HG03520 (cell line): ENCODE results near the gene EDIL3.

ENCODE experiments used
- ATAC-seq: cut with Tn5 transposase; IDR thresholded peaks from one replicate; pipeline ENCODE4 v1.9.1; 2021; ENCODE audit warnings: mild to moderate bottlenecking, moderate library complexity; ENCODE audit not compliant: unreplicated experiment

Gene EDIL3

DNA sequence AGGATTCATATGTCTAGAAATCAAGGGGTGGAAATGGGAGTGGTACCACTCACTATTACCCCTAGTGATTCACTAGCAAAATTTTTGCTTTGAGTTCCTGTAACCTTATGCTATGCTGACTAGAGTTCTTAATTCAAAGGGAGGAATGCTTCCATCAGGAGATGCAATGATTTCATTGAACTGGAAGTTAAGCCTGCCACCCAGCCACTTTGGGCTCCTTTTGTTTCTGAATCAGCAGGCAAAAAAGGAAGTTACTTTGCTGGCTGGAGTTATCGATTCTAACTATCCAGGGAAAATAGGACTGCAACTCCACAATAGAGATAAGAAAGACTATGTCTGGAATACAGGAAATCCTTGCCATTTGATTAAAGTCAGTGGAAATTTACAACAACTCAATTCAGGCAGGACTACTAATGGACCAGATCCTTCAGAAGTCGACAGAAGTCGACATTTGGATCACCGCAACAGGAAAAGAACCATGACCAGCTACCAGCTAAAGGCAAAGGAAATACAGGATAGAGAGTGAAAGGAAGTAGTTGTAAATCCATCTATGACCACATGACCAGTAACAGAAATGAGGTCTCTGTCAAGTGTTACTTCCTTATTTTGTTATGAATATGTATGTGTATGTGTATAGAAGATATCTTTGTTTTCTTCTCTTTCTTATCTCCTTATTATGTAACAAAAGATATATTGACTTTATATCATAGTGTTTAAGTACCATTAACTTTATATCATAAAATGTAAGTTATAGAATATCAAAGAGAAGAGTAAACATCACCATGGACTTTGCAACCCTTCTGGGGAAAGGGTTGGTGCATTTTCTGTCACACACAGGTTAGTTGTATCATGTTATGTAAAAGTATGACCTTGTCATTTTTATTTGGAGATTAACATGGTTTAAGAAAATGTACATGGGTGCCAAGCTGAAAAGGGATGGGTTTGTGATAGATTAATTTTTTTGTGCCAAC, 465.3 kb downstream of the EDIL3 start:
- ATAC-seq = peak; percentile 87

DNA sequence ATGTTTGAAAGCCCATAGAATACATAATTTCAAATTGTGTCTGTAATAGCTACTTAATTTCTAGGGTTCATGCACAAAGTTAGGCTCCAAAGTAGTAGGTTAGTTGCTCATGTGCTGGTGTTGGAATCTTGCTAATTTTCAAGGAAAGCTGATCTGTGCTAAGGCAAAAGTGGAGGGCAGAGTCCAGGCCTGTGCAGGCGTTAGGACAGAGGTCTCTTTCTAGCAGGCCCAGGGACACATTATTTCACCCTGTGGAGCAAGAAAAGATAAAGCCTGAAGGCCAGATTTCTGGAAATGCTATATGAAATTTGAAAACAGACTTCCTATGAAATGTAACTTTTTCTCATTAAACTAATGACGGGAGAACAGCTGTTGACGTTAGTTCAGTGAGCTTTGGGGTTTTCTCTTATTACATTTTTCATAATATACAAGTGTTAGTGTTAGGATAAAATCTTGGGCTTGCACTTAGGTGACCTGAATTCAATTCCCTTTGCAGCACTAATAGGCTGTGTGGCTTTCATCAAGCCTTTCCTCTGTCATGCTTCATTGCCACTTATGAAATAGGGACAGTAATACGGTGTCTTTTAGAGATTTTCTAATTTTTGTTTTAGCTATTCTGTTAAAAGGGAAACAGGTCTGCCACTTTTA, 467.3 kb downstream of the EDIL3 start:
- ATAC-seq = no peak

DNA sequence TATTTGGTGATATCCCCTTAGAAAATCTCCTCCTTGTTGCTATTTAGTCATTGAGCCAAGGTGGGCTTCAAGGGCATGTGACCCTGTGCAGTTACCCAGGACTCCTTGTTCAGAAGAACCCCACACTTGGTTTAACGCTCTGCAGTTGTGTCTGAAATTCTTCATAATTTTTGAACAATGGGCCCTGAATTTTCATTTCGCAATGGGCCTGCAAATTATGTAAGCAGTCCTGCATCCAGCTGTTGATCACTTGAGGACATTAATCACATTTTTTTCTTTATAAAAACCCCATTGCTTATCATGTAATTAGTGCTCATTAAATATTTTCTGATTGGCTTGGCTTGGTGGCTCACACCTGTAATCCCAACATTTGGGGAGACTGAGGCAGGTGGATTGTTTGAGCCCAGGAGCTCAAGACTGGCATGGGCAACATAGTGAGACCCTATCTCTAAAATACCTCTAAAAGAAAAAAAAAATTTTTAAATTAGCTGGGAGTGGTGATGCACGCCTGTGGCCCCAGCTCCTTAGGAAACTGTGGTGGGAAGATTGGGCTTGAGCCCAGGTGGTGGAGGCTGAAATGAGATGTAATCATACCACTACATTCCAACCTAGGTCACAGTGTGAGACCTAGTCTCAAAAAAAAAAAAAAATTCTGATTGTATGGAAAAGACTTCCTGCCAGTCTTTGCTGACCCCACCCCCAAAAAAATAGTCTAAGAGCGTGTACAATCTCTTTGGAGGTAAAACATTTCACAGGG, 469.8 kb downstream of the EDIL3 start:
- ATAC-seq = no peak

DNA sequence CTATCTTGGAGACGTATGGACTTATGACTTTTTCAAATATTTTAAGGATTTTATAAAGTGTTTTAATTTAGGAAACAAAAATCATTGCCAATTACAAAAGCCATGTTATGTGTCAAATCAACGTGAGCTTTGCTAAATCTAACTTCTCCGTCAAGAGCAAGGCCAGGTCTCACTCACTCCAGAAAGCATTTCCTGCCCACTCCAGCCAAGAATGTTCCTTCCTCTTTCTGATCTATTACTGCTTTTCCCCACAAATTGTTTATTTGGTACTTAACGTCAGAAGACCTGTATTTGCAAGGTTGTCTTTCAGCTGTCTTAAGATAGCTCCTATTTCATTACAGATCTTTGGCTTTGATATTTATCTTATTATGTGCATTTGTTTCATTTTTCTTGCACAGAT, 470.5 kb downstream of the EDIL3 start:
- no peak for ATAC-seq

DNA sequence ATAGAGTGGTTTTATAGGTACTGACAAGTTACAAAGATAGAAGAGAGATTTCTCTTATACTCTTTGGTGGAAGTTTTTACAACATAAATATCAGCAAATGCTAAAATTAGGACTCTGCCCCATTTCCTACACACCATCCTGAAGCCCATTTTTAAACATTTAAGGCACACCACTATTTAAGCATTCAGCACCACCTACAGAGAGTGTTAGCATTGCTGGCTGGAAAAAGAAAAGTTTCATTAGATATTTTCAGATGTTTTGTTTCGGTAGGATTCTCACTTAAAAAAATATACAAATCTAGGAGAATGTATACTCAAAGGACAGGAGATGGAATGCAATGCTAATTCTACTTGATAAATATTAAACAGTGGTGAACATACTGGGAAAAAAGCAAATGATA, 471.1 kb downstream of the EDIL3 start:
- ATAC-seq = no peak

DNA sequence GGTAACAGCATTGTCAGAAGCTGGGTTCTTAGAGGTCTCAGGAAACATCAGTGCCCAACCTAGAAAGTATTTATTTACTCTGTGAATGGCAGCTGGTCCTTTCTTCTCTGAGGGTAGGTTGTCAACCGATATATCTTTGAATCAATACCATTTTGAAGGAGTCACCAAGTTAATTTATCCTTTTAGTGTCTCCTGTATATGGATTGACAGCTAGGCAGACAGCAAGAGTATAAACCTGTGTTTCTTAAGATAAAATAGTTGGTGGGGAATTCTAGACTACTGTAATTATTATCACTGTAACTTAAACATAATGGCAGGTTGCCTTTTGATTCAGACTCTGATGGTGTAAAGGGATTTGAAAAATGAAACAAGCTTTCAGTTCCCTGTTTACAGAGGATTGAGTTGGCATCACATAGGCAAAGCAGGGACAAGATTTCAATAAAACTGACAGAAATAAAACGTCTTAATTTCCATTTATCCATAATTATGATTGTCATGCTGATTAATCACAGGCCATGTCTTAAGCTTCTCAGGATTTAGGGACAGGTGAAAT, 473.2 kb downstream of the EDIL3 start:
- no peak for ATAC-seq

DNA sequence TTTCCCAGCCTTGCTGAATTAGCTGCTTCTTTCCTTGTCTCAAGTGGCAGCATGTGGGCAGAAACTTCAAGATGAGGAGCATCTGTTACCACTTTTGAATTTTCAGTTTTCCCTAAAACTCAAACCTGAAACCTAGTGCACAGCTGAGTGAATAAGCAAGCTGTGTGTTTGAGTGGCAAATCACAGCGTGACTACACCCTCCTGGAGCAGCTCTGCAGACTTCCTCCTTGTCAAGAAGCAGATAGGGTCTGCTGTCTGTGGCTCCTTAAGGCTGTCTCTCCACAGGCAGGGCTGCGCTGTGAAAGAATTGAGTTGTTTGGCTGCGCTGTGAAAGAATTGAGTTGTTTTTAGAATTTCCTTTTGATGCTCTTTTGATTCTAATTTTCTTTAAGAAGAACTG, 484.4 kb downstream of the EDIL3 start:
- ATAC-seq = no peak

DNA sequence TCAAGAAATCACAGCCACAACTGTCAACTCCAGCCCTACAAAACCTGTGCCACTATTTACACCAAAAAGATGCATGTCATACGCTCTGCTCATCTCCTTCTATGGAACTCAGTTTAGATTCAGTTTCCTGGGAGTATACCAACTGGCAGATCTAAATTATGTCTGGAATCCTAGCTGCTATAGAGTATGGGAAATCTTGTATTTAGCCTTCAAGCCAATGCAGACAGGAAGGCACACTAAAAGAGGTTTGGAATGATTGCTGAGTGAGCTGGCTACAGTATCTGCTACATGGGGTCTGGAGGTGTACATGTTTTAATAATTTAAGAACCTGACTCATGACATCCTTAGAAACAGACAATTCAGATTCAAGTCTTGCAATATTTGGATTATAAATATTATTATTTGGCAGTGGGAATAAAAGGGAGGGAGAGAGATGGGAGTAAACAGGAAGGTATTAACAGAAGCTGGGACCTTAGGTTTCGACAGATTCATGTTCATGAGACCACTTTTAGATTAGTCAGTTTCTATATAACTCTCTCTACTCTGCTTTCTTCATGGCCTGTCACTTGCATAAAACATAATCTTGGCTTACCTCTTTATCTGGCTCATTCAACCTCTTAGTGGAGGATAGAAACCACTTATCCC, 485.2 kb downstream of the EDIL3 start:
- no peak for ATAC-seq

DNA sequence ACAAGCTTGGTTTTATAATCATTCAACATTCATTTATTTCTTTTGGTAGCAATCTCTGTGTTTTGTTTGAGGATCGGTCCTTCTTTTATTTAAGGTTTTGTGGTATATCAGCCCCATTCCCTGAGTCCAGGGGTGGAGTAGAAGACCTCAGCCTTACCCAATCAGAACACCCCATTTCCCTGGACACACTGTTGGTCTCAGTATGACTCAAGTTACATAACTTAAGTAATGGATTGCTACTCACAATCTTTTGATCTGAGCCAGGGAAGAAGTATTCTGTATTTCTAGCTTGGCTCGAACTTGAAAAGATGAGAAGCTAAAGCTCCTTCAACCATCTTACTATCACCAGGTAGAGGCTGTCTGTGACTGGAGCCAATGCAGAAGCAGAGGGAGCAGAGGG, 488.8 kb downstream of the EDIL3 start:
- no peak for ATAC-seq

DNA sequence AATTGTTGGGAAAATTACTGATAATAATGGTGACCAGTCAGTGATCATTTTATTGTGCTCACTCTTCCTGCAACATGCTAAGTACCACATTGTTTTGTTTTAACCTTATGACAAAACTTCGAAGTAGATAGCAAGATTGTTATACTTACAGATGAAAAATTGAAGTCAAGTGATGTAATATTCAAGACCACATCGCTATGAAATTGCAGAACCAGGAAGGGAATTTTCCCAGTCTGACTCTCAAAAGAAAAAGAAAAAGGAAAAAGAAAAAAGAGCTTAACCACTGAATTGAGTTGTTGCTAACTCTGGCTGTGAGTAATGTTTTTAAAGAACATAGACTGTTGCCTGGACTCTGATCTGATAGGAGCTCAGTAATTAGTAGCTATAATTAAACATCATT, 493.4 kb downstream of the EDIL3 start:
- ATAC-seq = no peak
